Ishikawa (cell line): ENCODE data around the gene STPG4.

ENCODE experiments used
- CEBPB ChIP-seq: IDR thresholded peaks from 2 replicates; pipeline ENCODE4 v1.6.1; 2012
- CREB1 ChIP-seq: IDR thresholded peaks from 2 replicates; pipeline ENCODE4 v1.6.1; 2012; ENCODE audit warnings: low read depth
- EGR1 ChIP-seq: IDR thresholded peaks from 2 replicates; pipeline ENCODE4 v1.6.1; 2012
- EP300 ChIP-seq: IDR thresholded peaks from 2 replicates; pipeline ENCODE4 v1.6.1; 2012; ENCODE audit warnings: borderline replicate concordance
- MAX ChIP-seq: IDR thresholded peaks from 2 replicates; pipeline ENCODE4 v1.6.1; 2012
- NFIC ChIP-seq: IDR thresholded peaks from 2 replicates; pipeline ENCODE4 v1.6.1; 2012
- RAD21 ChIP-seq: IDR thresholded peaks from 2 replicates; pipeline ENCODE4 v1.6.1; 2012; ENCODE audit warnings: low read depth
- REST ChIP-seq: IDR thresholded peaks from 2 replicates; pipeline ENCODE4 v1.6.1; 2012; ENCODE audit warnings: low read depth, mild to moderate bottlenecking
- TAF1 ChIP-seq: IDR thresholded peaks from 2 replicates; pipeline ENCODE4 v1.6.1; 2012; ENCODE audit warnings: low read depth, mild to moderate bottlenecking
- TCF12 ChIP-seq: IDR thresholded peaks from 2 replicates; pipeline ENCODE4 v1.6.1; 2012; ENCODE audit warnings: low read depth
- TEAD4 ChIP-seq: IDR thresholded peaks from 2 replicates; pipeline ENCODE4 v1.6.1; 2012
- YY1 ChIP-seq: IDR thresholded peaks from 2 replicates; pipeline ENCODE4 v1.6.1; 2012; ENCODE audit warnings: low read depth
- ZBTB7A ChIP-seq: IDR thresholded peaks from 2 replicates; pipeline ENCODE4 v1.6.1; 2012; ENCODE audit warnings: low read depth
- TF ChIP-seq, protein P1 (sequence below): IDR thresholded peaks from 2 replicates; pipeline ENCODE4 v1.6.1; 2012

DNA sequence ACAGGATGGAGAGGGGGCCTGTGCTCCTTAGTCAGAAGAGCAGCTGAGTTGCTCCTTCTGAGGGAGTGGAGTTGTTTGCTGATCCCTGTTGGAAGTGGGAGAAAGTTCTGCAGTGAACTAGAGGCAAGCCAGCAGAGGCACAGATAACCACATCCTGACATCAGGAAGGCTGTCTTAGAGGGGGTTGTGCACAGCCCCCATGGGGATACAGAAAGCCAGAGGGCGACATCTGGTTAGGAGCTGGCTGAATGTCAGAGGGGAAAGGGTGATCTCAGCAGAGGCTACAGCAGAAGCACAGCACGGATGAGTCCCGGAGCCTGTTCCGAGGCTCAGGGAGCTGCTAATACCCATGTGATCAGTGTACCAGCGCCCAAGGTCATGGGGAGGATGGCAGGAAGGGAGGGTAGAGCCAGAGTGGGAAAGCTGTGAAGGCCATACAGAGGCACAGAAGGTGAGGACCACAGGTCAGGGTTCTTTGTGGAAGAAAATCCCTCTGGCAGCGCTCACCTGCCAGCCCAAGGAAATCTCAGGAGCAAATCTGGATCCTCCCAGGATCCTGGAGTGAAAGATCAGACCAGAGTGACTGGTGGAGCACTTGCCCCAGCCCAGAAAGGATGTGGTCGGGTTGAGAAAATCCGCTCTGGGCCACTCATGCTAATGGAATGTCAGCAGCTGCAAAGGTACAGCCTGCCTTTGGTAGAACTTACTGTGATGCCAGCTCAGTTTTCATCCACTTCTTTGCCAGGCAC, 111.8 kb downstream of the STPG4 start:
- TF ChIP-seq REST, result no peak
- TF ChIP-seq, protein P1, sequence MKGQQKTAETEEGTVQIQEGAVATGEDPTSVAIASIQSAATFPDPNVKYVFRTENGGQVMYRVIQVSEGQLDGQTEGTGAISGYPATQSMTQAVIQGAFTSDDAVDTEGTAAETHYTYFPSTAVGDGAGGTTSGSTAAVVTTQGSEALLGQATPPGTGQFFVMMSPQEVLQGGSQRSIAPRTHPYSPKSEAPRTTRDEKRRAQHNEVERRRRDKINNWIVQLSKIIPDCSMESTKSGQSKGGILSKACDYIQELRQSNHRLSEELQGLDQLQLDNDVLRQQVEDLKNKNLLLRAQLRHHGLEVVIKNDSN, result peak; percentile 32; the same call in 1 of the 2 replicates
- peak; percentile 80 for TF ChIP-seq TEAD4
- no peak for TF ChIP-seq YY1
- no peak for TF ChIP-seq CREB1
- peak; percentile 22; the same call in 1 of the 2 replicates for TF ChIP-seq EP300
- peak; percentile 30; the same call in 1 of the 2 replicates for TF ChIP-seq RAD21
- TF ChIP-seq MAX, result 0 out of 2 replicates have a peak, but pooled peaks have one; percentile 23
- no peak for TF ChIP-seq ZBTB7A
- no peak for TF ChIP-seq CEBPB
- TF ChIP-seq TCF12, result peak; percentile 70; the same call in 1 of the 2 replicates
- no peak for TF ChIP-seq TAF1
- TF ChIP-seq EGR1, result no peak
- TF ChIP-seq NFIC, result 0 out of 2 replicates have a peak, but pooled peaks have one; percentile 8
